Adipocyte (in vitro differentiated cells): ENCODE data around the gene ZFYVE28.

ENCODE experiments used
- DNase-seq: peaks from one replicate; pipeline ENCODE4 v3.0.0-alpha.2; 2015; ENCODE audit warnings: low read depth
- H3K27me3 ChIP-seq: replicated peaks from 2 replicates; pipeline ENCODE4 v1.7.0; 2013; ENCODE audit warnings: mild to moderate bottlenecking, low read length, moderate library complexity; ENCODE audit not compliant: control insufficient read depth, insufficient read depth
- H3K36me3 ChIP-seq: 2 replicates; pipeline ENCODE4 v1.7.0; 2013; ENCODE audit warnings: low read length, mild to moderate bottlenecking, moderate library complexity; ENCODE audit not compliant: control insufficient read depth, insufficient read depth, severe bottlenecking
- H3K4me1 ChIP-seq: 2 replicates; pipeline ENCODE4 v1.7.0; 2013; ENCODE audit warnings: mild to moderate bottlenecking, low read length, moderate library complexity; ENCODE audit not compliant: control insufficient read depth, insufficient read depth
- H3K4me3 ChIP-seq: 2 replicates; pipeline ENCODE4 v1.7.0; 2013; ENCODE audit warnings: mild to moderate bottlenecking, low read length, moderate library complexity
- H3K9ac ChIP-seq: 2 replicates; pipeline ENCODE4 v1.7.0; 2013; ENCODE audit warnings: mild to moderate bottlenecking, low read length, moderate library complexity
- H3K9me3 ChIP-seq: 2 replicates; pipeline ENCODE4 v1.7.0; 2013; ENCODE audit warnings: mild to moderate bottlenecking, low read length, moderate library complexity; ENCODE audit not compliant: control insufficient read depth

Gene ZFYVE28

DNA sequence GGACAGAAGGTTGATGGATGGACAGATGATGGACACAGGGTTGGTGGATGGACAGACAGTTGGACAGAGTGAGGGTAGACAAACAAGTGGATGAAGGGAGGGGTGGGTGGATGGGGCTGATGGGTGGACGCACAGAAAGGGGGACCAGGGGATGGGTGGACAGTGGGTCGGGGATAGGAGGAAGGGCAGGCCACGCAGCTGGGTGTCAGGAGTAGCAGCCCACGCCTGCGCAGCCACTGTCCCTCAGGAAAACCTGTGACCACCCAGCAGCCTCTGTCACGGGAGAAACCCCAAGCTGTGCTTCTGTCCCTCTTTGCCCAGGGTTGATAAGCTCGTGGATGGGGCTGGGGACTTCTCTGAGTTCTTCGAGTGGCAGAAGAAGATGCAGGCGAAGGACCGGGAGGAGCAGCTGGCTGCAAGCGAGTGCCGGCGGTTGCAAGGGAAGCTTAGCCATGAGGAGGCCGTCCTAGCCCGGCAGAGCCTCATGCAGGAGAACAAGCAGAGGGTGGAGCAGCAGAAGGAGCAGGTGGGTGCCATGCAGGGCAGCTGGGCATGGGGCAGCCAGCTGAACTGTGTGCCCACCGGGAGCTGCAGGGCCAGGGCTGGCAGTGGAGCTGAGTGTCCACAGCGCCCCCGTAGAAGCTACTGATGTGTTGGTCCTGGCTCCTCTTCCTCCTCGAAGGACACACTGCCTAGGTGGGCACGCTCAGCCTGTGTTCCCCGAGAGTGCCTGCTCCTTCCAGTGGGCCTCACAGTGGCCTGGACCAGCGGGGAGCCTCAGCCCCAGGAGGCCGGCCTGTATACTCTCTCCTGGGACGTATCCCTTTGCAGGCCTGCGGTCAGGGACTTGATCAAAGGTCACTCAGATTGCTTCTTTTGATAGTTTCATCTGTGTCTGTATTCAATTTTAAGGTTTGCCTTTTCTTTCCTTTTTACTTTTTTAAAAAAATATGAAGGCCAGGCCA is 33.7 kb upstream of the ZFYVE28 start:
- Histone ChIP-seq H3K36me3 (no peaks in the 10 kb centered on the region), H3K4me1 (no peaks in the 10 kb centered on the region), H3K9me3 (peaks cover 5% of the 10 kb centered on the region), H3K9ac (no peak overlapping the region), H3K4me3 (no peak overlapping the region), H3K27me3 (peaks cover 23% of the 10 kb centered on the region)
- DNase-seq, result no peak

DNA sequence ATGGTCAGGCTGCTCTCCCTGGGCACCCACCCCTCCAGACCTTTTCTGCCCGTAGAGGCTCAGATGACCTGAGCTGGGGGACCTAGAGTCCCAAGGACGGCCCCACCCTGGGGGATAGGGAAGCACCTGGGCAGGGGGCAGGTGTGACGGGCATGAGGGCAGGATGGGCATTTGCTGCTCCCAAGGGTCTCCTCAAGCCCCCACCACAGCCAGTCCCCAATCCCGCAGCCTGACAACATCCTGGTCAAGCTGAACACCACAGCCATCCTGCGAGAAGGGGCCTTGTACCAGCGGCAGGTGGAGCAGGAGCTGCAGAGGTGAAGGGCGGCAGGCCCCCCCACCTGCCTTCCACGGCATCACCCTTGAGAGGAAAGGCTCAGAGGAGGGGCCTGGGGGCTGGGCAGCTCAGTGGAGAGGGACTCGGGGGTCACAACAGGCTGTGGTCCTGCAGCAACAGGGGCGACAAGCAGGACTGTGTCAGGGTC is 32.6 kb upstream of the ZFYVE28 start:
- Histone ChIP-seq H3K9me3 (peaks cover 6% of the 10 kb centered on the region), H3K27me3 (peaks cover 23% of the 10 kb centered on the region), H3K4me3 (no peak overlapping the region), H3K4me1 (no peaks in the 10 kb centered on the region), H3K9ac (no peak overlapping the region), H3K36me3 (no peaks in the 10 kb centered on the region)
- no peak for DNase-seq

DNA sequence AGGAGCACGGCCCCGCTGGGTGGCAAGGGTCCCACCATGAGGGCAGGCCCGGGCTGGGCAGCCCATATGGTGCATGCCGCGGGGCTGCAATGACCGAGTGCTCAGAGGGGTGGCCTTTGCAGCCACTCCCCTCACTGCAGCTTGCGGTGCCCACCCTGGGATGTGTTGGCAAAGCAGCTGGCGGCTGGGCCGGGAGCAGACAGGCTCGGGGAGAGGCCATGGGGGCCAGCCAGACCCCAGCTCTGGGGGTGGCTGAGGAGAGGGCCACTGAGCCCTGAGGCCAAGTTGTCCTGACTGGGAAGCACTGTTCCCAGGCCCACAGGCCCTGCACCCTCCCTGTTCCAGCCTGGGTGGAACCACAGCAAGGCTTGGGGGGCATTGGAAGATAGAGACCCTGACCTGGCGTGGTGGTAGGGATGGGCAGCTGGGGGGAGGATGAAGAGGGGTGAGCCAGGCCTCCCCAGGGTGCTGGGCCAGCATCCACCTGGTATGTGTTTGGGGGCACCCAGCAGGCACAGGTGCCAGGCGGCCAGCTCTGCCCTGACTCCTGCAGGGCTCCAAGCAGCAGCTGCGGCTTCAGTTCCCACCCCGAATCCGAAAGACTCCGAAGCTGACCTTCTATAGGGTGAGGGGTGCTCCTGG is 32.1 kb upstream of the ZFYVE28 start:
- peaks cover 6% of the 10 kb centered on the region for H3K9me3 ChIP-seq
- H3K4me3 ChIP-seq, result no peak overlapping the region
- no peak overlapping the region for H3K9ac ChIP-seq
- H3K27me3 ChIP-seq, result peaks cover 23% of the 10 kb centered on the region
- no peak for DNase-seq
- no peaks in the 10 kb centered on the region for H3K4me1 ChIP-seq
- H3K36me3 ChIP-seq, result no peaks in the 10 kb centered on the region

DNA sequence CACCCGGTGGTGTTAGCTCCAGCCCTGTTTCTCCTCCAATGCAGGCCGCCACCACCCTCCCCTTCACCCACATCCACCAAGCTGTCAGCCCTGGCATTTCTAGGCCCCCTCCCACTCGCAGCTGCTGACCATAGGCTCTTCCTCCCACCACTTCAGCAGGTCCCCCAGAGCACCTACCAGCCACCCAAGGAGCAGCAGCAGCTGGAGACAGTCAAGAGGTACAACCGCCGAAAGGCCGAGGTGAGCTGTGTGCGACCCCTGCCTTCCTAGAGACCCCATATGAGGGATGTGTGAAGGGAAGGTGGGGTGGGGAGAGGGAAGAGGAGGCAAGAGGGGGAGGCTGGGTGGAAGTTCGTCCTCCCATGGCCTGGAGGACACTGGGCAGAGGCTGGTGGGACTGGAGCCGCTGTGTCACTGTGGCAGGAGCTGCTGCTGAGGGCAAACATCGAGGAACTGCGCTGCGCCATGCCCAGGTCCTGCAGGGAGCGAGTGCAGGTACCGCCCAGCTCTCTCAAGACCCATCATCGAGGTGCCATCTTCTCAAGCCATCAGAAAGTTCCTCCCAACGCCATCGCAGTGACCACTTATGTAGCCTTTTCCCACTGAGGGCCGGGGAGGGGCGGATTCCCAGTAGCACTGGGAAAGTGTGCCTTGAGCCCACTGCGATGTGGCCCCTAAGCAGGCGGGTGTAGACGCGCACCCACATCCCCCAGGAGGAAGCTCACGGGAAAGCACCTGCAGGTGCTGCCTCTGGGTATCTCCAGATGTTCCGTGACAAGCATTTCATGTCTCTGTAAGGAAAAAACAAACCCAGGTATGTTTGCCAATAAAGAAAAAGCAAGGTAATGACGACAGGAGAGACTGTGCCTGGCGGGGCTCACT is 31.3 kb upstream of the ZFYVE28 start:
- Histone ChIP-seq H3K4me1 (no peaks in the 10 kb centered on the region), H3K9me3 (peaks cover 6% of the 10 kb centered on the region), H3K27me3 (peaks cover 26% of the 10 kb centered on the region), H3K9ac (no peak overlapping the region), H3K36me3 (no peaks in the 10 kb centered on the region), H3K4me3 (no peak overlapping the region)
- DNase-seq, result no peak

DNA sequence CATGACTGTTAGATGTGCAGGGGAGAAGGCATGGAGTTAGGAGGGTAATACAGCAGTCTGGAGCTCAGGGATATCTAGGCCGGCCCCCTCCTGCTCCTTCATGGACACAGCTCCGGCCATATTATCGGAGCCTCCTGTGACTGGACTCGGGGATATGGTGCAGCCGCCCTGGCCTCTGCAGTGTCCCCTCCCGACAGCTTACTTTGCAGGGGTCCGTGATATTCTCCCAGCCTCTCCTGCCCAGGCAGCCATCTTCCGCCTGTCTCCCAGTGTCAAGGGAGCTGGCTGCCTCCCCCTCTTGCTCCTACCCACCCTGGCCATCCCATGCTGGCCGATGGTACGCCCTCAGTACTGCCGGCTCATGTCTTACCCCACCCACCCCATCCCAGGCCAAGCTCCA is 30.6 kb upstream of the ZFYVE28 start:
- no peaks in the 10 kb centered on the region for H3K4me1 ChIP-seq

DNA sequence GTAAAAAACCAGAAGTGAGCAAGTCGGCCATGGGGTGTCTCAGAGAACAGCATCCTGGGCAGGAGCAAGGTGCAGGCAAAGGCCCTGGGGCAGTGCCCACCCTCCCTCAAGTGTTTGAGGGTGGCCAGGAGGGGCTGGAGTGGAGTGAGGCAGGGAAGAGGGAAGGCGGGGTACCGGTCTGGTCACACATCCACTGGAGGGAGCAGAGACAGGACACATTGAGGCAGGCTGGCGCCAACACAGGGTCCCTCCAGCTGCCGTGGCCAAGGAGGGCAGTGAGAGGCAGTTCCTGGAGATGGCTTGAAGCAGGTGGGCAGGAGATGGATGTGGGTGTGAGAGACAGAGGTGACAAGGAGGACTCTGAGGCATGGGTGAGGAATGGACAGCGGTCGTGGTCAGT is 30.1 kb upstream of the ZFYVE28 start:
- no peak overlapping the region for H3K4me3 ChIP-seq
- no peaks in the 10 kb centered on the region for H3K4me1 ChIP-seq
- peaks cover 29% of the 10 kb centered on the region for H3K27me3 ChIP-seq
- no peak overlapping the region for H3K9ac ChIP-seq
- no peaks in the 10 kb centered on the region for H3K36me3 ChIP-seq
- no peak for DNase-seq
- H3K9me3 ChIP-seq, result peaks cover 6% of the 10 kb centered on the region

More for the DNA sequence above, 30.6 kb upstream of the ZFYVE28 start:
- Histone ChIP-seq H3K27me3 (peaks cover 29% of the 10 kb centered on the region), H3K9me3 (peaks cover 6% of the 10 kb centered on the region), H3K36me3 (no peaks in the 10 kb centered on the region), H3K9ac (no peak overlapping the region), H3K4me3 (no peak overlapping the region)
- no peak for DNase-seq

DNA sequence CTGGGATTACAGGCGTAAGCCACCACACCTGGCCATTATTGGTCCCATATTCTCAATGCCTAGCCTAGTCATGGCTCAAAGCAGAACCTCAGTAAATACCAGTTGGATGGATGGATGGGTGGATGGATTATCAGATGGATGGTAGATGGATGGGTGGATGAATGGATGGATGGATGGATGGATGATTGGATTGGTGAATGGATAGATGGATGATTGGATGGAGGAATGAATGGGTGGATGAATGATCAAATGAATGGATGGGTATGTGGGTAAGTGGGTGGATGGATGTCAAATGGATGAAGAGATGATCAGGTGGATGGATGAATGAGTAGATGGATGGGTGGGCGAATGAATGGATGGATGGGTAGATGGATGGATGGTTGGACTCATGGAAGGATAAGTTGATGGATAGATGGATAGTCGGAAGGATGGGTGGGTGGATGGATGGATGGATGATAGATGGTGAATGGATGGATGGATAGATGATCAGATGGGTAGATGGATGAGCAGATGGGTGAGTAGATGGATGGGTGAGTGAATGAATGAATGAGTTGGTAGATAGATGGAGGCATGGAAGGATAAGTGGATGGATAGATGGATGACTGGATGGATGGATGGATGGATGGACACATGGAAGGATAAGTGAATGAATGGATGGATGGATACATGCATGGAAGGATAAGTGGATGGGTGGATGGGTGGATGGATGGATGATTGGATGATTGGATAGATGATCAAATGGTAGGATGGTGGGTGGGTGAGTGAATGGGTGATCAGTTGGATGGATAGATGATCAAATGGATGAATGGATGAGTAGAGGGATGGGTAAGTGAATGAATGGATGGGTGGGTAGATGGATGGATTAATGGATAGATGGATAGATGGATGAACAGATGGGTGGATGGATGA is 28.5 kb upstream of the ZFYVE28 start:
- Histone ChIP-seq H3K36me3 (no peaks in the 10 kb centered on the region), H3K9me3 (peaks cover 6% of the 10 kb centered on the region), H3K4me1 (no peaks in the 10 kb centered on the region), H3K27me3 (peaks cover 29% of the 10 kb centered on the region), H3K9ac (no peak overlapping the region), H3K4me3 (no peak overlapping the region)
- DNase-seq, result no peak

DNA sequence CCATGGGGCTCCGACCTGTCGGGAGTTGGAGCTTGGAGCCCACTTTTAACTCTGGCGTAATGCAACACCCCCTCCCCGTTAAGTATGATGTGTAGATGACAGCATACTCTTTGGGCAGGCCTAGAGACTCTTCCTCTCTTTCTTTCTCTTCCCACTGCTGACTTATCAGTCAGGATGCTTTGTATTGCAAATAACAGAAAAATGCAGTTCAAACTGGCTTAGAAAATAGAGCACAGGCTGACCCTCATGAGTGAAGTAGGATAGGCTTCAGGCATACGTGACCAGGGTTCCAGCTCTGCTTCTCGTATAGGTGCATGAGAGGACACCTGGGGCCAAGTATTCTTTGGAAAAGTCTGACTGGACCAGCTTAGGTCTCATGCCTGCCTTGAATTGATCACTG is 27.1 kb upstream of the ZFYVE28 start:
- H3K9ac ChIP-seq, result no peak overlapping the region
- peaks cover 27% of the 10 kb centered on the region for H3K27me3 ChIP-seq
- no peak for DNase-seq
- H3K4me3 ChIP-seq, result no peak overlapping the region
- no peaks in the 10 kb centered on the region for H3K4me1 ChIP-seq
- H3K36me3 ChIP-seq, result no peaks in the 10 kb centered on the region
- H3K9me3 ChIP-seq, result peaks cover 6% of the 10 kb centered on the region

DNA sequence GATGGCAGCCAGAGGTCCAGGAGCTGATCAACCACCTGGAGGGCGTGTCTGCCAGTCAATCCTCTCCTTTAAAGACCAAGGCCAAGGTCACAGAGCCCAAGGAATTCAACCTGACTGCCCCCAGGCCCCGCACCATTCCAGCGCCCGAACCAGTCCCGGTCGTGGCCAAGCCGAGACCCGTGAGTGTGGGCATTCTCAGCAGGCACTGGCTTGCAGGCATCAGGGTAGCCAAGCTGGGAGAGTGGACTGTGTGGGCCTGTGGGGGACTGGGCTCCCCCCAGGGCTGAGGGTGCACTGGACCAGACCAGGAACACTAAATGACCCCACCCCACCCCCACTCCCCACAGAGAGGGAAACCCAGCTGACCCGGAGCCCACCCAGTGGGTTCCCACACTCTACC is 26.7 kb upstream of the ZFYVE28 start:
- peaks cover 6% of the 10 kb centered on the region for H3K9me3 ChIP-seq
- H3K27me3 ChIP-seq, result peaks cover 23% of the 10 kb centered on the region
- H3K9ac ChIP-seq, result no peak overlapping the region

DNA sequence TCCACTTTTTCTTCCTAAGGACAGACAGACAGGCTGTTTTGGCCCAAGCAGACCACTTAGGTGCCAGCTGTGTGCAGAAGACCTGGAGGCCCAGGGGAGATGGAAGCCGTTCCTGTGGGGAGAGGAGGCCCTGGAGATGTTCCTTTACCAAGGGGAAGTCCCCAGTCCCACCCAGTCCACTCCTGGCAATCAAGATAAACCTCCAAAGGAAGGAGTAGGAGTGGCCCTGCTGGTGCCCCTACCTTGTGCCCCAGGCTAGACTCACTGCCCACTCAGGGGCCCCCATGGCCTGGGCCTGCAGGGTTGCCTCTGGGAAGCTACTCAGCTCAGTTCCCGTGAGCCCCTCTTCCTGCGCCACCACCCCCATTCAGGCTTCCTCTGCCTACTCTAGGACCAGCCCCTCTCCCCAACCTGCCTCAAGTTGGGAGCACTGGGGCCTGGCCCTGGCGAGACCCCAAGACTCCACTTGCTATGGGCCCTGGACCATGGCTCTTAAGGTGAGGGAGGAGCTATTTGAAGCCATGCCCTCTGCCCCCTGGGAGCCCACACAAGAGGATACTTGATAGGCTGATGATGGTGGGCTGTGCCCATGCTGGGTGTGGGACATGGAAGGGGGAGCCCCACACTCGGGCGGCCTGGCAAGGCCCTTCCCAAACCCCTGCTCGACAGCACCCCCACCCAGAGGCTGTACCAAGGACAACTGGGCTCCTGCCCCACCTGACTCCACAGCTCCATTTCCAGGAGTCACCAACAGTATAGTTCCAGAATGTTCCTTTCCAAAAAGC is 25.7 kb upstream of the ZFYVE28 start:
- DNase-seq, result no peak
- H3K27me3 ChIP-seq, result peaks cover 16% of the 10 kb centered on the region
- no peak overlapping the region for H3K4me3 ChIP-seq
- peaks cover 3% of the 10 kb centered on the region for H3K4me1 ChIP-seq
- peaks cover 6% of the 10 kb centered on the region for H3K9me3 ChIP-seq
- no peaks in the 10 kb centered on the region for H3K36me3 ChIP-seq
- H3K9ac ChIP-seq, result no peak overlapping the region

More for the DNA sequence above, 26.7 kb upstream of the ZFYVE28 start:
- Histone ChIP-seq H3K4me3 (no peak overlapping the region), H3K36me3 (no peaks in the 10 kb centered on the region), H3K4me1 (no peaks in the 10 kb centered on the region)
- DNase-seq, result no peak
